ENCODE data around the gene SH3D21. TPM values are rescaled to one million over a fixed set of nuclear protein-coding genes. Genes with fewer than 3 reads are reported as not detected.

The SH3D21 gene
- total and polyA plus RNA-seq, 2 of the 8 experiments (the other 6 are each of a cell fraction or from before 2014, with no cell fraction given), result 3.4 to 8.6 TPM

- no peak for TF ChIP-seq CHD7 (IDR thresholded peaks at IDR 0.05; ENCODE audit: insufficient replicate concordance, low read length)
- no peak for TF ChIP-seq SUZ12 (IDR thresholded peaks at IDR 0.05; ENCODE audit: low read length)
- TF ChIP-seq EZH2 (IDR thresholded peaks at IDR 0.05; ENCODE audit: low read depth, low read length, severe bottlenecking), result no peak
- no peak for TF ChIP-seq PHF8 (conservative IDR thresholded peaks at IDR 0.05; ENCODE audit: low read depth, low read length)
- TF ChIP-seq POLR2A (IDR thresholded peaks at IDR 0.05; ENCODE audit: control extremely low read depth in 1 of 2, low read depth in 2 of 2, low read length in 2 of 2), result no peak
- TF ChIP-seq POLR2AphosphoS5 (IDR thresholded peaks at IDR 0.05; ENCODE audit: low read depth, low read length), result no peak
- TF ChIP-seq, protein P1, sequence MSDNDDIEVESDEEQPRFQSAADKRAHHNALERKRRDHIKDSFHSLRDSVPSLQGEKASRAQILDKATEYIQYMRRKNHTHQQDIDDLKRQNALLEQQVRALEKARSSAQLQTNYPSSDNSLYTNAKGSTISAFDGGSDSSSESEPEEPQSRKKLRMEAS (IDR thresholded peaks at IDR 0.05), result no peak
- TF ChIP-seq CBX5 (IDR thresholded peaks at IDR 0.05; ENCODE audit: low read depth, low read length), result no peak
Measured at GRCh38 chr1:36350659-36351226, 44.6 kb downstream of the SH3D21 start (continued).
